ENCODE results near the gene SFXN1. TPM values are rescaled to one million over a fixed set of nuclear protein-coding genes. Genes with fewer than 3 reads are reported as not detected.

SFXN1 gene
- total RNA-seq, 1 experiment from 2014 or later = 322 TPM

DNA sequence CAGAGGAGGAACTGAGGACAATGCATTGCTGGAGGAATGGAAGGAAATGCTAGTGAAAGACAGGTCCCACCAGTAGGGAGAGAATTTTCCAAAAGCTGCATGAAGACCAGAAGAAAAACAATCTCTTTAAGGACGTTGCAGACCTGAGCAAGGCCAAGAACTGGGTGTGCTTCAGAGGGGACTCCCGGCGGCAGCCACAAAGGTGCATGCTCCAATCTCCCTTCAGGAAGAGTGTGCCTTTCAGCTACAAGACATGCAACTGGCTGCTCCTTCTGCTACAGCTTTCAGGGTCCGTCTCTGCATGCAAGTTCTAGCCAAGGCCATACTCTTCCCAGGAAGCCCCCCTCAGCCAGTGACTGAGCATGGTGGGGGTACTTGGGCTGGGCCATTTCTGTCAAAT is 62.9 kb downstream of the SFXN1 start:
- DNase-seq (ENCODE audit: low spot score) = no peak

- DNase-seq (ENCODE audit: low spot score) = no peak
These were observed 64.0 kb downstream of the SFXN1 start for GRCh38 chr5:175542232-175542965.

DNA sequence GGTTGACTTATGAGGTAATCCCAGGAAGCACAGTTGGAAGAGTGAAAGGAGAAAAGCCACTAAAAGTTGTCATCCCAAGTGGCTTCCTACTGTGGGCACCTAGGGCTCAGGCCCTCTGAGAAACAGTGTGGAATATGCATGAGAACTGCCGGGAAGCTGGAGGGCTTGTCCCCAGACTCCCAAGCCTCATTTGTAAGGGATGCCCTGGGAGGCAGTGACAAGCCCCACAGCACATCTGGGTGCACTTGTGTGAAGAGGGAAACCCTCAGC is 64.5 kb downstream of the SFXN1 start:
- DNase-seq (ENCODE audit: low spot score) = no peak

GRCh38 chr5:175544108-175544511 is 65.8 kb downstream of the SFXN1 start:
- no peak for DNase-seq (ENCODE audit: low spot score)

- no peak for DNase-seq (ENCODE audit: low spot score)
These were observed 66.2 kb downstream of the SFXN1 start for GRCh38 chr5:175544586-175544985.

- DNase-seq (ENCODE audit: low spot score) = no peak
These were observed 69.5 kb downstream of the SFXN1 start for GRCh38 chr5:175547842-175548241.

- no peak for DNase-seq (ENCODE audit: low spot score)
These were observed 70.4 kb downstream of the SFXN1 start for GRCh38 chr5:175548626-175549311.

GRCh38 chr5:175550055-175550805 is 71.9 kb downstream of the SFXN1 start:
- no peak for DNase-seq (ENCODE audit: low spot score)

DNA sequence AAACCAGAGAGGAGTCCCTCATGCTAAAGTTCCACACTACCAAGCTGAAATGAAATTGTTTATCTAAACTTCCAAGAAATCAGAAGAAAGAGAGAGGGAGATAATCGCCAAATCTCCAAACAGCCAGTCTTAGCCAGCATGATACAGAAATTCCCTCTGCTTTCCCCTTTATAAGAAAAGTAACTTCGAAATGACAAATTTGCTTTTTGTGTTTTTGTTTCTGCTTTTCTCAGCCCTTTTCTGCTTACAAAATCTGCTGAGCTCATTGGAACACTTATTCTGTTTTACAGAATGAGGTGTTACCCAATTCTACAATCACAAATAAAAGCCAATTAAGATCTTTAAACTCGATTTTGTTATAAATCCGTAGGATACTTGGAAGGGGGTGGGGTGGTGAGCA is 72.9 kb downstream of the SFXN1 start:
- no peak for DNase-seq (ENCODE audit: low spot score)

DNA sequence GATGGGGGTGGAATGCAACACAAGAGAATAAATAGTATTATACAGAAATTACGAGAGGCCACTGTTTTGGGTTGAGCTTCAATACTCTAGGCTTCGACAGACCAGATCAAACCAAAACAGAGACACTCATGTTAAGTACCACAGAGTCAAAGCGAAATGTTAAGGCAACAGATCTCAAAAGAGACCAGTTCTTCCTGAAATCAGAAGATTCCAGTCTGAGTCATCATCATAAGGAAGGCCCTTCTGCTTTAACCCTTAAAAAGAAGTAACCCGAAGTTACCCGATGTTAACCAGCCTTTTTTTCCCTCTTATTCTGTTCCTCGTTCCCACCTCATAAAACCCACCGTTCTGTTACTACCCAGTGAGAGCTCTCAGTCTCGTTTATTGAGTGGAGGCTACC is 75.9 kb downstream of the SFXN1 start:
- DNase-seq (ENCODE audit: low spot score) = no peak

DNA sequence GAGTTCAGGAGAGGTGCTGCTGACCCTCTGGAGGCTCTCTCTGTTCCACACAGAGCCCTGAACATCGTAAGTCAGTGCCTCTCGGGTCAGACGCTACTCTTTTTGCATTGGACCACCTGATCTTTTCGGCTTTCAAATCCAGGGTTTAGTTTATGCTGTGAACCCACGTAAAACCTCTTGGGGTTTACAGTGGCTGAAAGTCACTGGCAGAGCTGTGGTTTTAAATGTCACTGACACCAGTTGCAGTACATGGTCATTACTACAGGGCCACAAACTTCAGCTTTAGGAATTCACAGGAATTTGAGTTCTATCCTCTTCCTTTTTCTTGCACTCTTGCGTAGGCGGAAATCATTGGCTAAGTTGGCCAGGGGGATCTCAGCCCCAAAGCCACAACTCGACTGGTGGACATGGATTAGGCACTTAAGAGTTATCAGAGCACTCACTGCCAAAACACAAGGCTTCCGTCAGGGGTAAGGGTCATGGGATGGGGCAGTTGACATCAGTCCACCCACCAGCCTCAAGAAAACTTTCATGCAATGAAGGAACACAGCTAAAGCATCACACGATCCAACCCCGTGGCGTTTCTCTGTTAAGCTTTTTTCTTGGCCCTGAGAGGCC is 76.9 kb downstream of the SFXN1 start:
- DNase-seq (ENCODE audit: low spot score) = no peak

DNA sequence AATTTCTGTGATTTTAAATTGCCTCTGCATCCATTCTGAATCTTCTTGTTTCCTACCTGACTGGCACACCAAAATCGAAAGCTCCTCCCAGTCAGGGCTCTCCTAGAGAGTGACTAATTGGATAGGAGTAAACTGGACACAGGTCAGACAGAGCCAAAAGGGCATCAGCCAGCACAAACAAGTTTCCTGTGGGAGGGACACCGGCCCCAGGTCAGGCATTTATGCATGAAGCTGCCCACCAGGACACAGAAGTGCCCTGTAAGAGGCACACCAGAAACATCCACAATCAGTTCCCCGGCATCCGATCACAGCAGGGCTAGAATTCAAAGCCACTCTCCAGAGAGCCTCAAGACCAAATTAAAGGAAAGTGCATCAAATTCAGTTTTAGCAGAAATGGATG is 78.4 kb downstream of the SFXN1 start:
- no peak for DNase-seq (ENCODE audit: low spot score)

DNA sequence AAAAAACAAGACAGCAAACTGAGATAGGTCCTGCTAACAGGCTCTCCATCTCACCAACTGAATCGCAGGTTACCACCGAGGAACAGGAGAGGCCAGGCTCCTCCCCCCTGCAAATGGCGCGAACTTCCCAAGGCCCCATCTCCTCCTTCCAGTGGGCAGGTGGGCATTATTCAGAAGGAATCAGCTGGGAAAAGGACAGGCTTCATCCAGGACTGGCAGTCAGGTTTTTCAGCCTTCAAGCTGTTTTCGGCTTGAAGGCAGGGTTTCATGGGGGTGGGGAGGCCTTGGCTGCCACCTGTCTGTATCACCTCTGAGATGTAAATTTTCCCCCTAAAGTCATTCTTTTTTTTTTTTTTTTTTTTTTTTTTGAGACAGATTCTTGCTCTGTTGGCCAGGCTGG is 79.4 kb downstream of the SFXN1 start:
- no peak for DNase-seq (ENCODE audit: low spot score)

DNA sequence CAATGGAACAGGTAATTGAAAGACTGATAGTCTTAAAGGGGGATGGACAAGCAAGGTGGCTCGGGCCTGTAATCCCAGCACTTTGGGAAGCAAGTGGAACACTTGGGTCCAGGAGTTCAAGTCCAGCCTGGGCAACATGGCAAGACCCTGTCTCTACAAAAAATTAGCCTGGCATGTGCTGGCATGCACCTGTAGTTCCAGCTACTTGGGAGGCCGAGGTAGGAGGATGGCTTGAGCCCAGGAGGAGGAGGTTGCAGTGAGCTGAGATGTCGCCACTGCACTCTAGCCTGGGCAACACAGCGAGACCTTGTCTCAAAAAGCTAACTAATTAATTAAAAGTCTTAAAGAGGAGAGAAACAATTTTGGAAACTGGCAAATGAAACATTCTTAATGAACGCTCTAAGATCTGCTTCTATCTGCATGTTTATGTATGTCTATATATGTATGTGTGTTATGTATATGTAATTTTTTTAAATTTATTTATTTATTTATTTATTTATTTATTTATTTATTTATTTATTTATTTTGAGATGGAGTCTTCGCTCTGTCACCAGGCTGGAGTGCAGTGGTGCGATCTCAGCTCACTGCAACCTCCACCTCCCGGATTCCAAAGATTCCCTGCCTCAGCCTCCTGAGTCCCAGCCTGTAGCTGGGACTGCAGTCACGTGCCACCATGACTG is 80.6 kb downstream of the SFXN1 start:
- DNase-seq (ENCODE audit: low spot score) = no peak

- DNase-seq (ENCODE audit: low spot score) = no peak
These were observed 81.7 kb downstream of the SFXN1 start for GRCh38 chr5:175560011-175560410.

GRCh38 chr5:175561085-175561484 is 82.7 kb downstream of the SFXN1 start:
- no peak for DNase-seq (ENCODE audit: low spot score)

- no peak for DNase-seq (ENCODE audit: low spot score)
These were observed 86.4 kb downstream of the SFXN1 start for GRCh38 chr5:175564716-175565115.

DNA sequence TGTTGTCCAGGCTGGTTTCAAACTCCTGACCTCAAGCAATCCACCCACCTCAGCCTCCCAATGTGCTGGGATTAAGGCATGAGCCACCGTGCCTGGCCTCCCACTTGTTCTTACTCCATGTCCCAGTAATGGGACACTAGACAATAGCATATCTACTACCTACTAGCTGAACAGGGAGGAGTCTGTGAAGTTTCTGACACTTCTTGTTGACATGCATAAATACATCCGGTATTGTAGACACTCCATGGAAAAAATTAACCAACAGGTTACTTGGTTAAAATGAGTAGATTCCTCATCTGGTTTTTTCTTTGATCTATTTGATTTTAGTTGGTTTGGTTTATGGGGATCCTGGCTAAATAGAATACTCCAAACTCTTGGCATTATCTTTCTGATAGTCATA is 88.3 kb downstream of the SFXN1 start:
- DNase-seq (ENCODE audit: low spot score) = no peak

DNA sequence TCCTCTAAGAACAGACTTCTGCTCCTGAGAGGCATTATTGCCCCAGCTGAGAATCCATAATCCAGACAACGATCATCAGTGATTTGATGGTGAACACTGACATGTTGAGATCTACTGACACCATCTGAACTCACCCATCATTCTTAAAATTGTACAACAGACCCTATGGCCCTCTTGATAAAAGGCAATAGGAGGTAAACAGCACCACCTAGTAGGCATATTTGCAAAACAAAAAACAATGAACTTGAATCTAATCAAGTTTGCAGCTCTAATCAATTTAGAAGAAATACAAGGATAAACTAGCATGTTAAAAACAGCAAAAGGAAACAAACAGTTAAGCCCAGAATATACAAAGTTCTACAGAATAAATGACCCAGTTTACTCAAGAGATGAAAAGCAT is 89.6 kb downstream of the SFXN1 start:
- no peak for DNase-seq (ENCODE audit: low spot score)

- DNase-seq (ENCODE audit: low spot score) = no peak
These were observed 91.3 kb downstream of the SFXN1 start for GRCh38 chr5:175569701-175570100.

- DNase-seq (ENCODE audit: low spot score) = peak; percentile 92
These were observed 94.5 kb downstream of the SFXN1 start for GRCh38 chr5:175572886-175573285.
